Thyroid gland (tissue), 4 donors: ENCODE results near the gene GALNTL6.

ENCODE experiments used
- POLR2A ChIP-seq, 2 donors: fragments of 450-650 bp; IDR thresholded peaks; one replicate each; pipeline ENCODE4 v1.6.1; 2017; ENCODE audit warnings: antibody characterized with exemption in 2 of 2, mild to moderate bottlenecking in 2 of 2, moderate library complexity in 1 of 2
- TF ChIP-seq, protein P1 (sequence below), 6 experiments: fragments of 200-600 bp in 3 of 6; fragments of 450-650 bp in 3 of 6; sonication (generic) in 3 of 6; IDR thresholded peaks; one replicate each; pipeline ENCODE4 v1.5.1; 2016 to 2019; ENCODE audit warnings: antibody characterized with exemption in 6 of 6, mild to moderate bottlenecking in 2 of 6, inconsistent platforms in 1 of 6, moderate library complexity in 1 of 6

DNA sequence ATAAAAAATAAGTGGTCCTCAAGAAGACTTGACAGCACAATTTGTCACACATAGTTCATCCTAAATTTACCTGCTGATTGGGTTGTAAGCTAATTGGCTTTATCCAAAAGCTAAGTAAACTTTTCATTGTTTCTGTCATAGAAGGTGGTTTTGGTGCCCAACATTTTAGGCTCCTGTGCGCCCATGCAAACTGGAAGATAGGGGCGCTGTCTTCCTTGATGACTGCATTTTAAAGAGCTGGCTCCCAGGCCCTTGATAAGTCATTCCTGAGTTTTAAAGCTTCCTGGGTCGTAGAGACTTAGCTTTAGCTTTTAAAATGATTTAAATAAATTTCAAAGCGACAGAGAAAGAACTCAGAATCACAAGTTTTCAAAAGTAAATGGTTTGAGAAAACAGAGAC, 730.0 kb downstream of the GALNTL6 start:
- TF ChIP-seq, protein P1, sequence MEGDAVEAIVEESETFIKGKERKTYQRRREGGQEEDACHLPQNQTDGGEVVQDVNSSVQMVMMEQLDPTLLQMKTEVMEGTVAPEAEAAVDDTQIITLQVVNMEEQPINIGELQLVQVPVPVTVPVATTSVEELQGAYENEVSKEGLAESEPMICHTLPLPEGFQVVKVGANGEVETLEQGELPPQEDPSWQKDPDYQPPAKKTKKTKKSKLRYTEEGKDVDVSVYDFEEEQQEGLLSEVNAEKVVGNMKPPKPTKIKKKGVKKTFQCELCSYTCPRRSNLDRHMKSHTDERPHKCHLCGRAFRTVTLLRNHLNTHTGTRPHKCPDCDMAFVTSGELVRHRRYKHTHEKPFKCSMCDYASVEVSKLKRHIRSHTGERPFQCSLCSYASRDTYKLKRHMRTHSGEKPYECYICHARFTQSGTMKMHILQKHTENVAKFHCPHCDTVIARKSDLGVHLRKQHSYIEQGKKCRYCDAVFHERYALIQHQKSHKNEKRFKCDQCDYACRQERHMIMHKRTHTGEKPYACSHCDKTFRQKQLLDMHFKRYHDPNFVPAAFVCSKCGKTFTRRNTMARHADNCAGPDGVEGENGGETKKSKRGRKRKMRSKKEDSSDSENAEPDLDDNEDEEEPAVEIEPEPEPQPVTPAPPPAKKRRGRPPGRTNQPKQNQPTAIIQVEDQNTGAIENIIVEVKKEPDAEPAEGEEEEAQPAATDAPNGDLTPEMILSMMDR (IDR thresholded peaks at IDR 0.05) = no peak
- no peak for TF ChIP-seq POLR2A (IDR thresholded peaks at IDR 0.05)
